Measurements from ENCODE around the gene STK25.

Gene STK25

DNA sequence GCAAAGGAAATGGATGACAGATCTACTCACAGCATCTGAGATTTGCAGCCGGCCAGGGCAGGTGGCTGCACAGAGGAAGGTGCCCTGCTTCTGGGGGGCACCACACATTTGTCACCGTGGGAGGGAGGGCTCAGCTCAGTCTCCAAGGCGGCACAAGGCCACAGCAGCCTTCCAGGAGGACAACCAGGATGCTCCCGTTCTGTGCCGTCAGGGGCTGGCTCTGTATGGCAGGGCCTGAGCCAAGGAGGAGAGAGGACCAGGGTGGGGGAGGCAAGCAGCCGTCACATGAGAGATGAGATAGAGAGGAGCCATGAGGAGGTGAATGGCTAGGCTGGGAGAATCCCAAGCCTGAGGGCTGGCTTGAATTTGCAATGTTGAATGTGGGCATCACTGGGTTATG lies 45.6 kb upstream of the STK25 start:
- no peak overlapping the region for H3K9ac ChIP-seq (ENCODE audit: low read length)
- no peaks in the 10 kb centered on the region for H3K9me3 ChIP-seq (ENCODE audit: insufficient read depth, low read length)
- H3K4me3 ChIP-seq (ENCODE audit: low read length) = no peak overlapping the region
- no peaks in the 10 kb centered on the region for H3K4me1 ChIP-seq (ENCODE audit: low read length)
- no peaks in the 10 kb centered on the region for H3K27me3 ChIP-seq (ENCODE audit: low read depth, low read length)
- no peaks in the 10 kb centered on the region for H3K36me3 ChIP-seq (replicated peaks; ENCODE audit: low read depth, low read length)
- no peak overlapping the region for H3K27ac ChIP-seq (ENCODE audit: low read length)
- H4K20me1 ChIP-seq (ENCODE audit: insufficient read depth, low read length) = no peaks in the 10 kb centered on the region
- H2AFZ ChIP-seq (ENCODE audit: low read depth, low read length) = no peak overlapping the region
- TF ChIP-seq EZH2phosphoT487 (IDR thresholded peaks at IDR 0.05; ENCODE audit: low read depth) = no peak
- TF ChIP-seq, protein P1, sequence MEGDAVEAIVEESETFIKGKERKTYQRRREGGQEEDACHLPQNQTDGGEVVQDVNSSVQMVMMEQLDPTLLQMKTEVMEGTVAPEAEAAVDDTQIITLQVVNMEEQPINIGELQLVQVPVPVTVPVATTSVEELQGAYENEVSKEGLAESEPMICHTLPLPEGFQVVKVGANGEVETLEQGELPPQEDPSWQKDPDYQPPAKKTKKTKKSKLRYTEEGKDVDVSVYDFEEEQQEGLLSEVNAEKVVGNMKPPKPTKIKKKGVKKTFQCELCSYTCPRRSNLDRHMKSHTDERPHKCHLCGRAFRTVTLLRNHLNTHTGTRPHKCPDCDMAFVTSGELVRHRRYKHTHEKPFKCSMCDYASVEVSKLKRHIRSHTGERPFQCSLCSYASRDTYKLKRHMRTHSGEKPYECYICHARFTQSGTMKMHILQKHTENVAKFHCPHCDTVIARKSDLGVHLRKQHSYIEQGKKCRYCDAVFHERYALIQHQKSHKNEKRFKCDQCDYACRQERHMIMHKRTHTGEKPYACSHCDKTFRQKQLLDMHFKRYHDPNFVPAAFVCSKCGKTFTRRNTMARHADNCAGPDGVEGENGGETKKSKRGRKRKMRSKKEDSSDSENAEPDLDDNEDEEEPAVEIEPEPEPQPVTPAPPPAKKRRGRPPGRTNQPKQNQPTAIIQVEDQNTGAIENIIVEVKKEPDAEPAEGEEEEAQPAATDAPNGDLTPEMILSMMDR (IDR thresholded peaks at IDR 0.05; ENCODE audit: low read depth, low read length) = no peak
- H3K79me2 ChIP-seq (ENCODE audit: low read length) = no peaks in the 10 kb centered on the region
- no peak overlapping the region for H3K4me2 ChIP-seq (ENCODE audit: low read length)

DNA sequence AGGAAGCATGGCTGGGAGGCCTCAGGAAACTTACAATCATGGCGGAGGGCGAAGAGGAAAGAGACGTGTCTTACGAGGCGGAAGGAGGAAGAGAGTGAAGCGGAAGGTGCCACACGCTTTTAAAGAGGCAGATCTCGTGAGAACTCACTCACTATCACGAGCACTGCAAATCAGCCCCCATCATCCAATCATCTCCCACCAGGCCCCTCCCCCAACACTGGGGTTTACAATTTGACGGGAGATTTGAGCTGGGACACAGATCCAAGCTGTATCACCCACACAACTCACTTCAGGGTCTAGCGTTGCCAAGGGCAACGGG lies 45.1 kb upstream of the STK25 start:
- H2AFZ ChIP-seq (ENCODE audit: low read depth, low read length) = no peak overlapping the region
- H3K36me3 ChIP-seq (replicated peaks; ENCODE audit: low read depth, low read length) = no peaks in the 10 kb centered on the region
- no peaks in the 10 kb centered on the region for H3K4me1 ChIP-seq (ENCODE audit: low read length)
- no peak overlapping the region for H3K4me2 ChIP-seq (ENCODE audit: low read length)
- H3K79me2 ChIP-seq (ENCODE audit: low read length) = no peaks in the 10 kb centered on the region
- H3K27ac ChIP-seq (ENCODE audit: low read length) = no peak overlapping the region
- H3K27me3 ChIP-seq (ENCODE audit: low read depth, low read length) = no peaks in the 10 kb centered on the region
- H3K9me3 ChIP-seq (ENCODE audit: insufficient read depth, low read length) = no peaks in the 10 kb centered on the region
- no peak overlapping the region for H3K9ac ChIP-seq (ENCODE audit: low read length)
- TF ChIP-seq EZH2phosphoT487 (IDR thresholded peaks at IDR 0.05; ENCODE audit: low read depth) = no peak
- TF ChIP-seq, protein P1 (IDR thresholded peaks at IDR 0.05; ENCODE audit: low read depth, low read length) = no peak
- no peak overlapping the region for H3K4me3 ChIP-seq (ENCODE audit: low read length)
- no peaks in the 10 kb centered on the region for H4K20me1 ChIP-seq (ENCODE audit: insufficient read depth, low read length)

DNA sequence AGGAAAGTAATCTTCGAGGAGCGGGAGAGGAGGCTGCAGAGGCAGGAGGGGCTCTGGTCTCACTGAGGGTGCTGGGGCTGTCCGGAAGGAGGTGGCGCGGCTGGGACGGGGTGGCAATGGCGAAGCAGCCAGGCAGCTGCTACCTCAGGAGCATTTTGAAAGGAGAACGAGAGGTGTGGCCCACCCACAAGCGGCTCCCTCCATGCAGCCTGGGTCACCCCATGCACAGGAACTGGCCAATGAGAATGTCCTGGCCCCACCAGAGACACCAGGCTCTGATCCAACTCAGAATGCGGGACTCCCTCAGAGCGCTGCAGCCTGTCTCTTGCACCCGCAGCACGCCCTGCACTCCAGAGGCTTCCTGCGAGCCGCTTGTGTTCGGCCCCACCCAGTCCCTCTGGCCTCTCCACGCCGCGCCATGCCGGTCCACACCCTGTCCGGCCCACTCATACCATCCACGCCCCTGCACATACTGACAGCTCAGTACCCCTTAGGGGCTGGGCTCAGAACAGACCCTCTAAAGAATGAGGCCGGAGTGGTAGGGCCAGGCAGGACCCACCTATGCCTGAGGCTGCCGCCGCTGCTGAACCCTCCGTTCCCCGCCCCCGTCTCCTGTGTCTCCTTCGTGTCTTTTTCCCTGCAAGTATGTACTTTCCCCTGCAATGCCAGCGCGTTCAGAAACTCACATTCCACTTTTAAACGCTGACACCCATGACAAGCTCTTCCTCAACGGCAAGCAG lies 43.8 kb upstream of the STK25 start:
- Histone ChIP-seq H3K9ac (ENCODE audit: low read length) (no peak overlapping the region), H3K79me2 (ENCODE audit: low read length) (no peaks in the 10 kb centered on the region), H3K9me3 (ENCODE audit: insufficient read depth, low read length) (no peaks in the 10 kb centered on the region), H2AFZ (ENCODE audit: low read depth, low read length) (no peak overlapping the region), H3K36me3 (replicated peaks; ENCODE audit: low read depth, low read length) (no peaks in the 10 kb centered on the region), H3K4me2 (ENCODE audit: low read length) (no peak overlapping the region), H3K4me3 (ENCODE audit: low read length) (no peak overlapping the region), H3K27ac (ENCODE audit: low read length) (no peak overlapping the region), H3K4me1 (ENCODE audit: low read length) (no peaks in the 10 kb centered on the region), H4K20me1 (ENCODE audit: insufficient read depth, low read length) (no peaks in the 10 kb centered on the region), H3K27me3 (ENCODE audit: low read depth, low read length) (no peaks in the 10 kb centered on the region)
- no peak for TF ChIP-seq EZH2phosphoT487 (IDR thresholded peaks at IDR 0.05; ENCODE audit: low read depth)
- TF ChIP-seq, protein P1 (IDR thresholded peaks at IDR 0.05; ENCODE audit: low read depth, low read length) = no peak

DNA sequence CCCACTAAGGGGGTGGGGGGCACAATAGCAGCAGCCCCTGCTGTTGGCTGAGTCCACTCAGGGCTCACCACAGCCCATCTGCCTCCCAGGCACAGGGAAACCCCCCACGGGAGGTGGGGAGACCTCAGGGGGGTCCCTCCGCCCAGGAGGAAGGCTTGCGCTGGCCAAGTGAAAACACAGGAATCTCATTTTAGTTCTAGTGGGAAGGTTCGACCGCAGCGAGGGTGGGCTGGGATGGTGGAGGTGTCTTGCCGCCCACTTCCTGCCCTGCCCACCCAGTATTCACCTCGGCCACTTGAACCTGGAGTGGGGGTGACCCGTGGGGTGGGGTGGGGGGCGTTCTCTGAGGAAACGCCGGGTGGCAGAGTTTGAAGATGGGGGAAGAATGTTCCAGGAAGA lies 43.2 kb upstream of the STK25 start:
- Histone ChIP-seq H3K27ac (ENCODE audit: low read length) (no peak overlapping the region), H4K20me1 (ENCODE audit: insufficient read depth, low read length) (no peaks in the 10 kb centered on the region), H3K4me2 (ENCODE audit: low read length) (no peak overlapping the region), H3K27me3 (ENCODE audit: low read depth, low read length) (no peaks in the 10 kb centered on the region), H3K4me3 (ENCODE audit: low read length) (no peak overlapping the region), H3K36me3 (replicated peaks; ENCODE audit: low read depth, low read length) (no peaks in the 10 kb centered on the region), H3K9ac (ENCODE audit: low read length) (no peak overlapping the region), H2AFZ (ENCODE audit: low read depth, low read length) (no peak overlapping the region), H3K79me2 (ENCODE audit: low read length) (no peaks in the 10 kb centered on the region), H3K9me3 (ENCODE audit: insufficient read depth, low read length) (no peaks in the 10 kb centered on the region), H3K4me1 (ENCODE audit: low read length) (no peaks in the 10 kb centered on the region)
- TF ChIP-seq, protein P1 (IDR thresholded peaks at IDR 0.05; ENCODE audit: low read depth, low read length) = no peak
- no peak for TF ChIP-seq EZH2phosphoT487 (IDR thresholded peaks at IDR 0.05; ENCODE audit: low read depth)
